ENCODE data around the gene MYO3B. TPM values are rescaled to one million over a fixed set of nuclear protein-coding genes. Genes with fewer than 3 reads are reported as not detected.

The MYO3B gene
- total RNA-seq, 1 experiment from 2014 or later, result 0.09 TPM

DNA sequence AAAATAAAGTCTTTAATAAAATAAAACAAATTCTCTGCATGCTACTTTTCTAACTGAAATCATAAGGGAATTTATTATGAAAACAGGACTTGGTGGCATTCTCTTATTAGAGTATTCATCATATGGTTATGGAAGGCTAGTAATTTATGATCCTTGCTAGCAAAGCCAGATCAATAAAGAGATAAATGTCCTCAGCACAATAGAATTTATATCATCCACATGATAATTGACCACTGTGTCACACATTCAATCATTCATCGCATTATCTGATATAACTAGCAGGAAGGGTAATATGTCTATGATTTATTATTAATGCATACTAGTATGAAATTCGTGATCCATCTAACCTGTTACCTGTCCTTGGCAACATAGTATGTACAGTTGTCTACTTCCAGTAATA is 175.8 kb downstream of the MYO3B start:
- POLR2A ChIA-PET, result no interaction called here
- BruUV-seq (replicated peaks), result no TSS peak
- no peaks in the 10 kb centered on the region for H3K9me3 ChIP-seq
- no peaks in the 10 kb centered on the region for H3K36me3 ChIP-seq (ENCODE audit: control insufficient read depth, insufficient read depth, low read length)
- H3K27ac Mint-ChIP-seq (ENCODE audit: unreplicated experiment), result no peak overlapping the region
- CTCF ChIA-PET, result no interaction called here
- intact Hi-C loops (cut with micrococcal nuclease; ENCODE audit: unreplicated experiment), result no loop called here
- no peak overlapping the region for H3K4me3 Mint-ChIP-seq (ENCODE audit: unreplicated experiment)
- H3K27me3 ChIP-seq (replicated peaks; ENCODE audit: control insufficient read depth, insufficient read depth, low read length), result no peaks in the 10 kb centered on the region; the same call in 1 of the 2 replicates
- H3K36me3 Mint-ChIP-seq (ENCODE audit: insufficient read depth, unreplicated experiment), result no peaks in the 10 kb centered on the region
- no peak overlapping the region for H3K4me3 ChIP-seq (ENCODE audit: low read depth, low read length)
- H3K4me1 ChIP-seq, result no peaks in the 10 kb centered on the region
- H3K9me3 Mint-ChIP-seq (ENCODE audit: unreplicated experiment), result no peaks in the 10 kb centered on the region
- TF ChIP-seq, protein P1, sequence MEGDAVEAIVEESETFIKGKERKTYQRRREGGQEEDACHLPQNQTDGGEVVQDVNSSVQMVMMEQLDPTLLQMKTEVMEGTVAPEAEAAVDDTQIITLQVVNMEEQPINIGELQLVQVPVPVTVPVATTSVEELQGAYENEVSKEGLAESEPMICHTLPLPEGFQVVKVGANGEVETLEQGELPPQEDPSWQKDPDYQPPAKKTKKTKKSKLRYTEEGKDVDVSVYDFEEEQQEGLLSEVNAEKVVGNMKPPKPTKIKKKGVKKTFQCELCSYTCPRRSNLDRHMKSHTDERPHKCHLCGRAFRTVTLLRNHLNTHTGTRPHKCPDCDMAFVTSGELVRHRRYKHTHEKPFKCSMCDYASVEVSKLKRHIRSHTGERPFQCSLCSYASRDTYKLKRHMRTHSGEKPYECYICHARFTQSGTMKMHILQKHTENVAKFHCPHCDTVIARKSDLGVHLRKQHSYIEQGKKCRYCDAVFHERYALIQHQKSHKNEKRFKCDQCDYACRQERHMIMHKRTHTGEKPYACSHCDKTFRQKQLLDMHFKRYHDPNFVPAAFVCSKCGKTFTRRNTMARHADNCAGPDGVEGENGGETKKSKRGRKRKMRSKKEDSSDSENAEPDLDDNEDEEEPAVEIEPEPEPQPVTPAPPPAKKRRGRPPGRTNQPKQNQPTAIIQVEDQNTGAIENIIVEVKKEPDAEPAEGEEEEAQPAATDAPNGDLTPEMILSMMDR (IDR thresholded peaks at IDR 0.05; ENCODE audit: insufficient read depth in 1 of 2, low read depth in 1 of 2, low read length in 1 of 2, severe bottlenecking in 1 of 2, unreplicated experiment in 1 of 2), result no peak
- H3K4me1 Mint-ChIP-seq (ENCODE audit: low read depth, unreplicated experiment), result no peaks in the 10 kb centered on the region
- no peak for DNase-seq
- peaks cover 3% of the 10 kb centered on the region for H3K27me3 Mint-ChIP-seq (ENCODE audit: insufficient read depth, unreplicated experiment)

DNA sequence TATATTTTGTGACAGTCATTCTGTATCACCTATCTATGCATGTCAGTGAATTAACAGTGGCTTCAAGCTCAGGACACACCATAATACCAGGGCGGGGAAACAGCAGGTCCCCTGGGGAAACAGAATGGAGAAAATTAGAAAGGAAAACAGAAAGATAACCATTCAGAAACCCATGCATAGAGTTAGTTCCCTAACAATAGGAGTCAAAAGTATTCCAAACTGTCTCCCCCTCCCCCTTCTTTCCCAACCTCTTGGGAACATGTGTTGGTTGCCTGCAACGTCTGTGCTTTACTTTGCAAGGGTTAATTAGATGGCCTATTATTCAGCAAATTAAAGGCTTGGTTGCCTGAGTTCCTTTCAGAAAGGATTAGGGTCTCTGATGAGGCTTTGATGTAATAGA is 176.4 kb downstream of the MYO3B start:
- TF ChIP-seq, protein P1 (IDR thresholded peaks at IDR 0.05; ENCODE audit: insufficient read depth in 1 of 2, low read depth in 1 of 2, low read length in 1 of 2, severe bottlenecking in 1 of 2, unreplicated experiment in 1 of 2), result no peak
- Histone ChIP-seq H3K9me3 (no peaks in the 10 kb centered on the region), H3K4me3 (ENCODE audit: low read depth, low read length) (no peak overlapping the region), H3K4me1 (no peaks in the 10 kb centered on the region), H3K27me3 (replicated peaks; ENCODE audit: control insufficient read depth, insufficient read depth, low read length) (no peaks in the 10 kb centered on the region; the same call in 1 of the 2 replicates), H3K36me3 (ENCODE audit: control insufficient read depth, insufficient read depth, low read length) (no peaks in the 10 kb centered on the region)
- H3K27ac Mint-ChIP-seq (ENCODE audit: unreplicated experiment), result no peak overlapping the region
- DNase-seq, result no peak
- intact Hi-C loops (cut with micrococcal nuclease; ENCODE audit: unreplicated experiment), result no loop called here
- no peaks in the 10 kb centered on the region for H3K36me3 Mint-ChIP-seq (ENCODE audit: insufficient read depth, unreplicated experiment)
- no peak overlapping the region for H3K4me3 Mint-ChIP-seq (ENCODE audit: unreplicated experiment)
- H3K9me3 Mint-ChIP-seq (ENCODE audit: unreplicated experiment), result no peaks in the 10 kb centered on the region
- H3K4me1 Mint-ChIP-seq (ENCODE audit: low read depth, unreplicated experiment), result no peaks in the 10 kb centered on the region
- CTCF ChIA-PET, result no interaction called here
- peaks cover 3% of the 10 kb centered on the region for H3K27me3 Mint-ChIP-seq (ENCODE audit: insufficient read depth, unreplicated experiment)
- POLR2A ChIA-PET, result no interaction called here
- BruUV-seq (replicated peaks), result no TSS peak

DNA sequence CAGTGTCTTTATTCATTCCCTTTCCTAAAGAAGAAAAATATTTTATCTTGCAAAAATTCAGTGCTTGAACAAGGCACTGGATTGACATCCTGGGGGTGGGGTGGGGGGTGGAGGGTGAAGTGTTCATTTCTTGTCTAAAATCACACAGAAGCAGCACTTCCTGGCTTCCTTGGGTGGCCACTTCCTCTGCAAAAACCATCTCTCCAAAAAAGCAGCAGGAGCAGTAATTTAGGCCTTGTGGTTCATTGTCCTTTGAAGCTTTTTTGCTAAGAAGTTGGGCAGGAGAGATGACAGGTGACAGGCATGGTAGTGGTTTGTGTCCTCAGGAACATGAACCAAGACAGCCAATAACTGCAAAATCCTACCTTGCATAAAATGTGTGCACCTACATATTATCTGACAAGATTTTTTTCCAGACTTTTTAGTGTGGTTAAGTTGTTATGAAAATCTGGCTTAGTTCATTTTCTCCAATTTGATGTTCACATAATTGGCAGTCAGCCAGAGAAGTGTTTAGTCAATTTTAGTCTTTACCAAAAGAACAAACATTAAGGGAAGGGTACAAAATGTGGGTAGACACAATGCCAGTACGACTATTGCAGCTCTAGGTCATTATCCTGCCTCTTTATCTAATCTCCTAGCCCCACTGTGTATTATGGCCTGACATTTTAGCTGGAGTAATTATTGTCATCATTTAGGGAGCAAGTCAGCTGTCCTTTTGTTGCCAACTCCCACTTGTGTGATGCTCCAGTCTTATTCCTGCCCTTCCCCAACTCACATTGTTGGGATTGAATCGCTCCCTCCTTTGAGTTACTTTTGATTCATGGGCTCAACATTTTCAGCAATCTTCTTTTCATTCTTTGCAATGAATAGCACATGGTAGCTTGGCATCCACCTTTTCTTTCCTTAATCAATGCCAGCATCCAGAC is 177.2 kb downstream of the MYO3B start:
- intact Hi-C loops (cut with micrococcal nuclease; ENCODE audit: unreplicated experiment), result no loop called here
- H3K36me3 ChIP-seq (ENCODE audit: control insufficient read depth, insufficient read depth, low read length), result no peaks in the 10 kb centered on the region
- BruUV-seq (replicated peaks), result no TSS peak
- no peaks in the 10 kb centered on the region for H3K4me1 ChIP-seq
- H3K27me3 ChIP-seq (replicated peaks; ENCODE audit: control insufficient read depth, insufficient read depth, low read length), result no peaks in the 10 kb centered on the region; the same call in 1 of the 2 replicates
- Mint-ChIP-seq H3K27ac (ENCODE audit: unreplicated experiment) (no peak overlapping the region), H3K27me3 (ENCODE audit: insufficient read depth, unreplicated experiment) (no peaks in the 10 kb centered on the region), H3K36me3 (ENCODE audit: insufficient read depth, unreplicated experiment) (no peaks in the 10 kb centered on the region), H3K9me3 (ENCODE audit: unreplicated experiment) (no peaks in the 10 kb centered on the region), H3K4me1 (ENCODE audit: low read depth, unreplicated experiment) (no peaks in the 10 kb centered on the region), H3K4me3 (ENCODE audit: unreplicated experiment) (no peak overlapping the region)
- ChIA-PET POLR2A (no interaction called here), CTCF (no interaction called here)
- no peak for DNase-seq
- H3K9me3 ChIP-seq, result no peaks in the 10 kb centered on the region
- TF ChIP-seq, protein P1 (IDR thresholded peaks at IDR 0.05; ENCODE audit: insufficient read depth in 1 of 2, low read depth in 1 of 2, low read length in 1 of 2, severe bottlenecking in 1 of 2, unreplicated experiment in 1 of 2), result no peak
- no peak overlapping the region for H3K4me3 ChIP-seq (ENCODE audit: low read depth, low read length)

Measured in Caco-2 (cell line).